CD4-positive, alpha-beta memory T cell (primary cell): Measurements from ENCODE around the gene BCL6B. TPM values are rescaled to one million over a fixed set of nuclear protein-coding genes. Genes with fewer than 3 reads are reported as not detected.

Experiments
- CTCF ChIA-PET: fragments of 350-600 bp; sonication (Branson Sonifier 250); formaldehyde crosslinking; loops from one replicate; lab custom pipeline; 2021; ENCODE audit warnings: inconsistent platforms; ENCODE audit not compliant: partially characterized antibody; lab: Charles Lee
- POLR2A ChIA-PET: fragments of 350-600 bp; sonication (Branson Sonifier 250); formaldehyde crosslinking; loops from one replicate; lab custom pipeline; 2021; ENCODE audit not compliant: partially characterized antibody; lab: Charles Lee
- DNase-seq, 5 donors: peaks; one replicate each; pipeline versions ENCODE4 v3.0.0 to v3.0.0-alpha.2; 2020 to 2022; ENCODE audit warnings: mixed read lengths in 1 of 5
- H3K27ac ChIP-seq: one replicate; pipeline ENCODE4 v1.7.0; 2013; ENCODE audit warnings: low read depth, low read length
- H3K27me3 ChIP-seq: 2 replicates; pipeline ENCODE4 v1.7.0; 2013; ENCODE audit warnings: mild to moderate bottlenecking, low read length, moderate library complexity; ENCODE audit not compliant: insufficient read depth
- H3K36me3 ChIP-seq: 2 replicates; pipeline ENCODE4 v1.7.0; 2013; ENCODE audit warnings: mild to moderate bottlenecking, low read length, moderate library complexity; ENCODE audit not compliant: insufficient read depth
- H3K4me1 ChIP-seq: 2 replicates; pipeline ENCODE4 v1.7.0; 2013; ENCODE audit warnings: mild to moderate bottlenecking, low read length, moderate library complexity; ENCODE audit not compliant: insufficient read depth
- H3K4me3 ChIP-seq, 2 donors: one replicate each; pipeline ENCODE4 v1.7.0; 2013; ENCODE audit warnings: low read length in 2 of 2, mild to moderate bottlenecking in 1 of 2
- H3K9me3 ChIP-seq, 2 donors: one replicate each; pipeline ENCODE4 v1.7.0; 2013; ENCODE audit warnings: low read length in 2 of 2, control low read depth in 1 of 2; ENCODE audit not compliant: control insufficient read depth in 1 of 2
- H3K27ac Mint-ChIP-seq, 7 donors: one replicate each; pipeline ENCODE4 v1.8.0; 2020 to 2021; ENCODE audit warnings: mixed read lengths in 7 of 7, mild to moderate bottlenecking in 6 of 7, inconsistent platforms in 3 of 7, moderate library complexity in 3 of 7
- H3K27me3 Mint-ChIP-seq, 2 donors: one replicate each; pipeline ENCODE4 v1.8.0; 2020 to 2021; ENCODE audit warnings: mixed read lengths in 2 of 2
- H3K36me3 Mint-ChIP-seq, 2 donors: one replicate each; pipeline ENCODE4 v1.8.0; 2020 to 2021; ENCODE audit warnings: mixed read lengths in 2 of 2, inconsistent platforms in 1 of 2, mild to moderate bottlenecking in 1 of 2
- H3K4me1 Mint-ChIP-seq, 4 donors: one replicate each; pipeline ENCODE4 v1.8.0; 2020 to 2021; ENCODE audit warnings: mixed read lengths in 4 of 4, mild to moderate bottlenecking in 1 of 4
- H3K4me3 Mint-ChIP-seq, 8 donors: one replicate each; pipeline ENCODE4 v1.8.0; 2020 to 2021; ENCODE audit warnings: mixed read lengths in 8 of 8, mild to moderate bottlenecking in 7 of 8, moderate library complexity in 6 of 8, inconsistent platforms in 3 of 8
- H3K9me3 Mint-ChIP-seq, 8 donors: one replicate each; pipeline ENCODE4 v1.8.0; 2020 to 2021; ENCODE audit warnings: mixed read lengths in 8 of 8, mild to moderate bottlenecking in 5 of 8, inconsistent platforms in 3 of 8, moderate library complexity in 1 of 8
- intact Hi-C: fragments of 100-400 bp; cut with micrococcal nuclease; formaldehyde crosslinking; loops from one replicate; pipeline ENCODE4 v1.15.1; 2023
- polyA plus RNA-seq, 2 donors: library from polyadenylated mRNA; unstranded; fragments of 300-500 nt; fragmentation: Illumina TruSeq; gene quantifications; one replicate each; pipeline ENCODE4 v1.2.3, GENCODE V29; 2021
- total RNA-seq, 2 experiments: library from RNA; stranded (reverse); gene quantifications; one replicate each; pipeline ENCODE4 v1.2.3, GENCODE V29; 2021

BCL6B gene
- total and polyA plus RNA-seq, 4 experiments from 2014 or later, result not detected

DNA sequence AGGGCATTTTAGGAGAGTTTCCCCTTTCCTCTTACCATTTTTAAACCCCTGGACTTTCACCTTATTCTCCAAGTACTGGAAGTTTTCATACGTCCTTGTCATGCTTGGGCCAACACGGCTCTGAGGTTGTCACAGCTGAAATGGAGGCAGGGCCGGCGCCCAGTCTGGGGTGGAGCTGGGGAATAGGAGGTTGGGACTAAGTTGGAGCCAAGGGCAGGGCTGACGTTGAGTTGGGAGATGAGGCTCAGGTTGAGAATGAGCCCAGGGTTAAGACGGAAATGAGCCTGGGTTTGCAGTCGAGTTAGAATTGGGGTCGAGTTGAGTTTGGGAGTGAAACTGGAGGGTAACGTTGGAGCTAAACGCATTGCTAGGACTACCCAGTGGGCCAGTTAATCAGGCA lies 55.9 kb downstream of the BCL6B start:
- Histone ChIP-seq H3K36me3 (no peaks in the 10 kb centered on the region), H3K9me3 (no peaks in the 10 kb centered on the region), H3K27me3 (no peaks in the 10 kb centered on the region), H3K27ac (no peak overlapping the region), H3K4me3 (no peak overlapping the region), H3K4me1 (peaks cover 17% of the 10 kb centered on the region)
- ChIA-PET POLR2A (no interaction called here), CTCF (no interaction called here)
- Mint-ChIP-seq H3K4me3 (no peak overlapping the region), H3K36me3 (no peaks in the 10 kb centered on the region), H3K4me1 (peaks cover 19 to 38% (median 31%) of the 10 kb centered on the region in 4 donors), H3K9me3 (no peaks in the 10 kb centered on the region), H3K27me3 (no peaks in the 10 kb centered on the region), H3K27ac (peak overlapping the region in 1 of 7 donors; percentile 24)
- intact Hi-C loops, result no loop called here
- DNase-seq, result no peak

Other genes starting within 250 kb of the BCL6B start
- under 1 TPM; 0.20 to 0.25 TPM for gene FBXO39, start 246.8 kb upstream of the BCL6B start, total RNA-seq
- gene FBXO39, start 246.8 kb upstream of the BCL6B start, polyA plus RNA-seq, result under 1 TPM in 1 of 2 donors, not detected in 1; 0.14 TPM
- gene TEKT1, start 191.3 kb upstream of the BCL6B start, total RNA-seq, result not detected
- gene TEKT1, start 191.3 kb upstream of the BCL6B start, polyA plus RNA-seq, result not detected
- not detected for gene ALOX12, start 27.0 kb upstream of the BCL6B start, total RNA-seq
- under 1 TPM in 1 of 2 donors, not detected in 1; 0.19 TPM for gene ALOX12, start 27.0 kb upstream of the BCL6B start, polyA plus RNA-seq
- 100 to 1,000 TPM; 166 to 179 TPM for gene RNASEK, start 10.4 kb upstream of the BCL6B start, total RNA-seq
- gene RNASEK, start 10.4 kb upstream of the BCL6B start, polyA plus RNA-seq, result 100 to 1,000 TPM; 410 to 812 TPM
- gene SLC16A13, start 13.0 kb downstream of the BCL6B start, total RNA-seq, result 10 to 100 TPM; 13.1 to 13.7 TPM
- gene SLC16A13, start 13.0 kb downstream of the BCL6B start, polyA plus RNA-seq, result 1 to 10 TPM in 1 of 2 donors, under 1 TPM in 1; 0.93 to 1.8 TPM
- 1 to 10 TPM in 1 of 2 experiments, under 1 TPM in 1; 0.89 to 1.2 TPM for gene SLC16A11, start 21.0 kb downstream of the BCL6B start, total RNA-seq
- gene SLC16A11, start 21.0 kb downstream of the BCL6B start, polyA plus RNA-seq, result under 1 TPM; 0.50 to 0.69 TPM
- 1 to 10 TPM; 1.4 TPM for gene CLEC10A, start 57.2 kb downstream of the BCL6B start, total RNA-seq
- not detected for gene CLEC10A, start 57.2 kb downstream of the BCL6B start, polyA plus RNA-seq
- not detected for gene ASGR2, start 91.8 kb downstream of the BCL6B start, total RNA-seq
- gene ASGR2, start 91.8 kb downstream of the BCL6B start, polyA plus RNA-seq, result not detected
- gene ASGR1, start 156.3 kb downstream of the BCL6B start, total RNA-seq, result not detected
- not detected for gene ASGR1, start 156.3 kb downstream of the BCL6B start, polyA plus RNA-seq
- 1 to 10 TPM; 7.2 to 7.6 TPM for gene DLG4, start 196.8 kb downstream of the BCL6B start, total RNA-seq
- gene DLG4, start 196.8 kb downstream of the BCL6B start, polyA plus RNA-seq, result under 1 TPM; 0.44 to 0.50 TPM
- gene ACADVL, start 196.9 kb downstream of the BCL6B start, total RNA-seq, result 100 to 1,000 TPM; 340 to 342 TPM
- 100 to 1,000 TPM; 110 to 118 TPM for gene ACADVL, start 196.9 kb downstream of the BCL6B start, polyA plus RNA-seq
- 10 to 100 TPM; 75.1 to 76.8 TPM for gene DVL2, start 211.5 kb downstream of the BCL6B start, total RNA-seq
- gene DVL2, start 211.5 kb downstream of the BCL6B start, polyA plus RNA-seq, result 10 to 100 TPM; 22.0 to 23.7 TPM
- gene PHF23, start 216.4 kb downstream of the BCL6B start, total RNA-seq, result 10 to 100 TPM; 45.8 to 55.8 TPM
- gene PHF23, start 216.4 kb downstream of the BCL6B start, polyA plus RNA-seq, result 10 to 100 TPM; 11.4 to 29.8 TPM
- 100 to 1,000 TPM; 324 to 327 TPM for gene GABARAP, start 219.4 kb downstream of the BCL6B start, total RNA-seq
- gene GABARAP, start 219.4 kb downstream of the BCL6B start, polyA plus RNA-seq, result 100 to 1,000 TPM; 741 to 896 TPM
- 100 to 1,000 TPM; 145 to 157 TPM for gene CTDNEP1, start 228.7 kb downstream of the BCL6B start, total RNA-seq
- 10 to 100 TPM; 42.4 to 59.1 TPM for gene CTDNEP1, start 228.7 kb downstream of the BCL6B start, polyA plus RNA-seq
- 10 to 100 TPM; 29.8 to 30.9 TPM for gene ELP5, start 229.2 kb downstream of the BCL6B start, total RNA-seq
- 10 to 100 TPM; 68.0 to 71.3 TPM for gene ELP5, start 229.2 kb downstream of the BCL6B start, polyA plus RNA-seq
- gene CLDN7, start 239.4 kb downstream of the BCL6B start, total RNA-seq, result 1 to 10 TPM in 1 of 2 experiments, under 1 TPM in 1; 0.39 to 1.0 TPM
- gene CLDN7, start 239.4 kb downstream of the BCL6B start, polyA plus RNA-seq, result 1 to 10 TPM; 1.0 to 3.1 TPM